HFFc6 (cell line): ENCODE results near the gene CSF1R. TPM values are rescaled to one million over a fixed set of nuclear protein-coding genes. Genes with fewer than 3 reads are reported as not detected.

Experiments
- DNase-seq: peaks from one replicate; pipeline ENCODE4 v3.0.0-alpha.2; 2018
- H3K27ac Mint-ChIP-seq: 2 replicates; pipeline ENCODE4 v1.8.0; 2020; ENCODE audit warnings: mild to moderate bottlenecking, mixed read lengths
- H3K27me3 Mint-ChIP-seq: 2 replicates; pipeline ENCODE4 v1.8.0; 2021; ENCODE audit warnings: mild to moderate bottlenecking, moderate library complexity, mixed read lengths; ENCODE audit not compliant: insufficient read depth
- H3K36me3 Mint-ChIP-seq: 2 replicates; pipeline ENCODE4 v1.8.0; 2021; ENCODE audit warnings: low read depth, mixed read lengths
- H3K4me1 Mint-ChIP-seq: 2 replicates; pipeline ENCODE4 v1.8.0; 2020; ENCODE audit warnings: low read depth, mixed read lengths
- H3K4me3 Mint-ChIP-seq: 2 replicates; pipeline ENCODE4 v1.8.0; 2020; ENCODE audit warnings: mild to moderate bottlenecking, moderate library complexity, mixed read lengths
- H3K9me3 Mint-ChIP-seq: 2 replicates; pipeline ENCODE4 v1.8.0; 2020; ENCODE audit warnings: mild to moderate bottlenecking, mixed read lengths
- CTCF ChIP-seq: fragments of 200-600 bp; sonication (generic); IDR thresholded peaks from 2 replicates; pipeline ENCODE4 v1.5.0; 2021; ENCODE audit warnings: antibody characterized with exemption, mild to moderate bottlenecking
- total RNA-seq, 6 experiments: library from RNA; stranded (reverse); fragmentation: NEBNext Ultra II Directional; extraction: Animal tissue kit (Norgen Biotek cat#: 25700); gene quantifications; 2 replicates in 1 of 6; 3 replicates in 5 of 6; pipeline ENCODE4 v1.2.3, GENCODE V29; 2021

Gene CSF1R
- total RNA-seq, 6 experiments from 2014 or later: 0.26 to 1.5 (median 0.78) TPM

GRCh38 chr5:150126921-150127265, 40.5 kb upstream of the CSF1R start:
- Mint-ChIP-seq H3K27ac (no peak overlapping the region), H3K4me1 (peaks cover 37% of the 10 kb centered on the region), H3K36me3 (peaks cover 59% of the 10 kb centered on the region), H3K4me3 (no peak overlapping the region), H3K27me3 (peaks cover 9% of the 10 kb centered on the region), H3K9me3 (no peaks in the 10 kb centered on the region)
- TF ChIP-seq CTCF: no peak
- no peak for DNase-seq

DNA sequence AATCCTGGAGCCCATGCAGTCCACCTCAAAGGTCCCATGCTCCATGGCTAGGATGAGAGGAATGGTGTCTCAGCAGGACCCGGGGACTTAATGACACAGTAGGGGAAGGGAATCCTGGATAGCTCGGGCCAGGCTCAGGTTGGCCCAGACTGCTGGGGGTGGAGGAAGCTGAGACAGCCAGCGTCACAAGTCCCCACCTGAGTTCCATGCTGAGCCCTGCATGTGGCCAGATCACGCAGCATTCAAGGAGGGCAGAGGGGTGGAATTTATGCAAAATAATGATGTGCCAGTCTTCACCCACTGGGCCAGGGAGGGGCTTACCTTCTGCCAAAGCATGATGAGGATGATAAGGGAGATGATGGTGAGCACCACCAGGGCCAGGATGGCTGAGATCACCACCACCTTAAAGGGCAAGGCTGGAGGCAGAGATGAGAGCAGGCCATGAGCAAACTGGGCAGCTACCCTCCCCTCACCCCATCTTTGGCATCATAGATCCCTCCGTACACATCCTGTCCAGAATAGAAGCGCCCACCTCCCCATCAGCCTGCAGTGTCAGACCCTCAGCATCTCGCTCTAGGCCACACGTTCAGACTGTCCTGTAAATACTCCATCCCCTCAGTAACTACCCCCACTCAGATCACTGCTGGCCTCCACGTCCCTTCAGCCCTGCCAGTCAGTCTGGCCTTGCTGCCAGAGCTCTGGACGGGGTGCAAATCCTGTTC, 40.0 kb upstream of the CSF1R start:
- no peak for DNase-seq
- Mint-ChIP-seq H3K4me3 (no peak overlapping the region), H3K27ac (peak overlapping the region; percentile 62), H3K9me3 (no peaks in the 10 kb centered on the region), H3K27me3 (peaks cover 11% of the 10 kb centered on the region), H3K4me1 (peaks cover 32% of the 10 kb centered on the region), H3K36me3 (peaks cover 59% of the 10 kb centered on the region)
- TF ChIP-seq CTCF: no peak

- Mint-ChIP-seq H3K27me3 (peaks cover 7% of the 10 kb centered on the region), H3K9me3 (no peaks in the 10 kb centered on the region), H3K4me1 (peaks cover 21% of the 10 kb centered on the region), H3K27ac (peak overlapping the region; percentile 64; the same call in 1 of the 2 replicates), H3K4me3 (no peak overlapping the region), H3K36me3 (peaks cover 53% of the 10 kb centered on the region)
- no peak for TF ChIP-seq CTCF
- DNase-seq: no peak
These were observed 39.0 kb upstream of the CSF1R start for GRCh38 chr5:150125334-150125733.

- DNase-seq: no peak
- Mint-ChIP-seq H3K4me3 (no peak overlapping the region), H3K4me1 (peaks cover 14% of the 10 kb centered on the region), H3K27ac (no peak overlapping the region; the same call in 1 of the 2 replicates), H3K36me3 (peaks cover 45% of the 10 kb centered on the region), H3K9me3 (no peaks in the 10 kb centered on the region), H3K27me3 (peaks cover 7% of the 10 kb centered on the region)
- no peak for TF ChIP-seq CTCF
These were observed 38.2 kb upstream of the CSF1R start for GRCh38 chr5:150124596-150124995.

GRCh38 chr5:150124111-150124557, 37.8 kb upstream of the CSF1R start:
- Mint-ChIP-seq H3K4me1 (peaks cover 14% of the 10 kb centered on the region), H3K9me3 (no peaks in the 10 kb centered on the region), H3K36me3 (peaks cover 44% of the 10 kb centered on the region), H3K27me3 (peaks cover 7% of the 10 kb centered on the region), H3K4me3 (no peak overlapping the region), H3K27ac (no peak overlapping the region)
- TF ChIP-seq CTCF: no peak
- DNase-seq: no peak
